ENCODE data around the gene ABCC9.

ABCC9 gene

GRCh38 chr12:21940549-21941505 is at the start of gene ABCC9:
ABCC9 (minus strand) TSS chr12:21941426; CDS start chr12:21936674, 4,752 bp downstream.
- DNase-seq, result no peak

- no peak for DNase-seq
These were observed 48.7 kb upstream of the ABCC9 start for GRCh38 chr12:21989819-21990412.

- DNase-seq, result no peak
These were observed 47.4 kb upstream of the ABCC9 start for GRCh38 chr12:21988619-21989018.

GRCh38 chr12:21987755-21988154 is 46.5 kb upstream of the ABCC9 start:
- no peak for DNase-seq

- DNase-seq, result no peak
These were observed 43.9 kb upstream of the ABCC9 start for GRCh38 chr12:21985155-21985554.

GRCh38 chr12:21984375-21984774 is 43.1 kb upstream of the ABCC9 start:
- no peak for DNase-seq

GRCh38 chr12:21983095-21983494 is 41.9 kb upstream of the ABCC9 start:
- DNase-seq, result no peak

- DNase-seq, result no peak
These were observed 39.3 kb upstream of the ABCC9 start for GRCh38 chr12:21980544-21980943.

- no peak for DNase-seq
These were observed 34.1 kb upstream of the ABCC9 start for GRCh38 chr12:21975293-21975692.

GRCh38 chr12:21973221-21973620 is 32.0 kb upstream of the ABCC9 start:
- DNase-seq, result no peak

GRCh38 chr12:21972055-21972454 is 30.8 kb upstream of the ABCC9 start:
- DNase-seq, result no peak

- DNase-seq, result no peak
These were observed 30.1 kb upstream of the ABCC9 start for GRCh38 chr12:21971344-21971743.

- DNase-seq, result no peak
These were observed 21.6 kb upstream of the ABCC9 start for GRCh38 chr12:21962821-21963220.

- DNase-seq, result no peak
These were observed 21.0 kb upstream of the ABCC9 start for GRCh38 chr12:21962236-21962635.

- no peak for DNase-seq
These were observed 9.4 kb upstream of the ABCC9 start for GRCh38 chr12:21950649-21951048.

GRCh38 chr12:21949036-21949435 is 7.8 kb upstream of the ABCC9 start:
- no peak for DNase-seq

- DNase-seq, result no peak
These were observed 5.8 kb upstream of the ABCC9 start for GRCh38 chr12:21946983-21947382.

GRCh38 chr12:21945002-21945401 is 3.8 kb upstream of the ABCC9 start:
- no peak for DNase-seq

GRCh38 chr12:21942377-21942703 is 1.1 kb upstream of the ABCC9 start:
- DNase-seq, result no peak

- no peak for DNase-seq
These were observed 515 bp upstream of the ABCC9 start for GRCh38 chr12:21941506-21942376.

- no peak for DNase-seq
These were observed 1.8 kb downstream of the ABCC9 start for GRCh38 chr12:21939435-21939834.

GRCh38 chr12:21938879-21939278 is 2.3 kb downstream of the ABCC9 start:
- no peak for DNase-seq

- no peak for DNase-seq
These were observed 7.1 kb downstream of the ABCC9 start for GRCh38 chr12:21934173-21934572.

- DNase-seq, result no peak
These were observed 7.6 kb downstream of the ABCC9 start for GRCh38 chr12:21933656-21934055.
